HG03064 (cell line): ENCODE measurements around the gene MYO15A.

Experiments used
- ATAC-seq: cut with Tn5 transposase; IDR thresholded peaks from one replicate; pipeline ENCODE4 v1.9.1; 2021; ENCODE audit warnings: low read depth; ENCODE audit not compliant: unreplicated experiment

MYO15A gene

GRCh38 chr17:18105027-18105426, 3.5 kb upstream of the MYO15A start:
- ATAC-seq: no peak

GRCh38 chr17:18105595-18105994, 3.0 kb upstream of the MYO15A start:
- no peak for ATAC-seq

GRCh38 chr17:18106211-18106610, 2.3 kb upstream of the MYO15A start:
- no peak for ATAC-seq

- no peak for ATAC-seq
Measured at GRCh38 chr17:18107061-18107790, 1.3 kb upstream of the MYO15A start.

GRCh38 chr17:18107971-18108370, 585 bp upstream of the MYO15A start:
- ATAC-seq: no peak

GRCh38 chr17:18109935-18110485, 1.5 kb downstream of the MYO15A start:
- no peak for ATAC-seq

- no peak for ATAC-seq
Measured at GRCh38 chr17:18110636-18111145, 2.1 kb downstream of the MYO15A start.

- no peak for ATAC-seq
Measured at GRCh38 chr17:18111330-18111971, 2.9 kb downstream of the MYO15A start.

- no peak for ATAC-seq
Measured at GRCh38 chr17:18115517-18115916, 7.0 kb downstream of the MYO15A start.

GRCh38 chr17:18116078-18116477, 7.5 kb downstream of the MYO15A start:
- ATAC-seq: no peak

GRCh38 chr17:18117533-18117932, 9.0 kb downstream of the MYO15A start:
- ATAC-seq: no peak

GRCh38 chr17:18117982-18118975, 9.7 kb downstream of the MYO15A start:
- no peak for ATAC-seq

GRCh38 chr17:18119166-18119745, 10.7 kb downstream of the MYO15A start:
- ATAC-seq: no peak

- ATAC-seq: no peak
Measured at GRCh38 chr17:18119938-18120337, 11.4 kb downstream of the MYO15A start.

- ATAC-seq: no peak
Measured at GRCh38 chr17:18120461-18121017, 12.0 kb downstream of the MYO15A start.

GRCh38 chr17:18121144-18121910, 12.8 kb downstream of the MYO15A start:
- ATAC-seq: no peak

GRCh38 chr17:18122990-18123753, 14.6 kb downstream of the MYO15A start:
- ATAC-seq: no peak

- no peak for ATAC-seq
Measured at GRCh38 chr17:18124345-18125126, 16.0 kb downstream of the MYO15A start.
